ENCODE results near the gene C1orf198.

DNA sequence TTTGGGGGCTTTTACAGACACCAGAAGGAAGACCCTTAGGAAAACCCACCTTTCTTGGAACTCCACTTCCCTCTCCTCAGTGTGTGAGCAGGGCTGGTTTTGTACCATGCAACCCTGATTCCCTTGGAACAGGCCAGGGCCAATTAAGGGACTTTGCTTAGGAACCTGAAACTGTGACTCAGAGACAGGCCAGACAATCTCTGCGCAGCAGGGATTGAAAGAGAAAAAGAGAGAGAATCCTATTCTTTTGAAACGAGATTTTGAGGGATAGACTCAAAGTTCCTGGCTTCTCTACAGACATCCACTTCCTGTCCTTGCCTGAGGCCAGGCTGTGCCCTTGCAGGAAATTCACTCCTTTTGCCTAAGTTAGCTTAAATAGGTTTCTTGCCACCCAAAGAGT, 23.1 kb upstream of the C1orf198 start:
- TF ChIP-seq, protein P1, sequence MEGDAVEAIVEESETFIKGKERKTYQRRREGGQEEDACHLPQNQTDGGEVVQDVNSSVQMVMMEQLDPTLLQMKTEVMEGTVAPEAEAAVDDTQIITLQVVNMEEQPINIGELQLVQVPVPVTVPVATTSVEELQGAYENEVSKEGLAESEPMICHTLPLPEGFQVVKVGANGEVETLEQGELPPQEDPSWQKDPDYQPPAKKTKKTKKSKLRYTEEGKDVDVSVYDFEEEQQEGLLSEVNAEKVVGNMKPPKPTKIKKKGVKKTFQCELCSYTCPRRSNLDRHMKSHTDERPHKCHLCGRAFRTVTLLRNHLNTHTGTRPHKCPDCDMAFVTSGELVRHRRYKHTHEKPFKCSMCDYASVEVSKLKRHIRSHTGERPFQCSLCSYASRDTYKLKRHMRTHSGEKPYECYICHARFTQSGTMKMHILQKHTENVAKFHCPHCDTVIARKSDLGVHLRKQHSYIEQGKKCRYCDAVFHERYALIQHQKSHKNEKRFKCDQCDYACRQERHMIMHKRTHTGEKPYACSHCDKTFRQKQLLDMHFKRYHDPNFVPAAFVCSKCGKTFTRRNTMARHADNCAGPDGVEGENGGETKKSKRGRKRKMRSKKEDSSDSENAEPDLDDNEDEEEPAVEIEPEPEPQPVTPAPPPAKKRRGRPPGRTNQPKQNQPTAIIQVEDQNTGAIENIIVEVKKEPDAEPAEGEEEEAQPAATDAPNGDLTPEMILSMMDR (IDR thresholded peaks at IDR 0.05) = no peak
- TF ChIP-seq POLR2A (IDR thresholded peaks at IDR 0.05) = no peak

Data from vagina (tissue), 2 donors.